ENCODE data around the gene C9orf153. TPM values are rescaled to one million over a fixed set of nuclear protein-coding genes. Genes with fewer than 3 reads are reported as not detected.

Gene C9orf153
- polyA plus RNA-seq, 1 of the 3 experiments (the other 2 are of a cell fraction): 0.03 TPM

DNA sequence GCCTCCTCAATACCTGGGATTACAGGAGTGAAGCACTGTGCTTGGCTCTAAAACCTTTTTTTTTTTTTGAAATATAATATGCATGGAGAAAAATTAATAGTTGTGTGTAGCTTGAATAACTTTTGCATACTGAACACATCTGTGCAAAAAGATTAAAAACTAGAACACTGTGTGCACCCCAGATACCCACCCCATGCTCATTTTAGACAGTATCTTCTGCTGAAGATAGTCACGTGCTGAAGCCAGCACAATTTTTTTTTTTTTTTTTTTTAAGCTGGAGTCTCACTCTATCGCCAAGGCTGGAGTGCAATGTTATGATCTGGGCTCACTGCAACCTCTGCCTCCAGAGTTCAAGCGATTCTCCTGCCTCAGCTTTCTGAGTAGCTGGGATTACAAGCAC is 39.9 kb downstream of the C9orf153 start:
- Histone ChIP-seq H3K4me3 (ENCODE audit: low read depth in 2 of 2, low read length in 1 of 2) (no peak overlapping the region), H3K27ac (ENCODE audit: low read depth in 2 of 2, low read length in 1 of 2) (no peak overlapping the region), H3K9ac (no peak overlapping the region), H3K27me3 (ENCODE audit: insufficient read depth) (no peaks in the 10 kb centered on the region), H3K36me3 (replicated peaks in 1 of 2; ENCODE audit: control insufficient read depth in 1 of 2, insufficient read depth in 2 of 2, low read length in 1 of 2) (no peaks in the 10 kb centered on the region), H3K9me2 (no peaks in the 10 kb centered on the region), H3K4me1 (ENCODE audit: control insufficient read depth in 1 of 2, insufficient read depth in 2 of 2, low read depth in 1 of 2, low read length in 1 of 2) (no peaks in the 10 kb centered on the region), H3K4me2 (no peak overlapping the region), H3K9me3 (no peaks in the 10 kb centered on the region), H3F3A (replicated peaks; ENCODE audit: insufficient read depth) (no peaks in the 10 kb centered on the region), H4K20me1 (ENCODE audit: insufficient read depth) (no peaks in the 10 kb centered on the region), H2AFZ (ENCODE audit: low read depth) (no peak overlapping the region), H3K79me2 (ENCODE audit: insufficient read depth) (no peaks in the 10 kb centered on the region)
- DNase-seq: no peak
- TF ChIP-seq RXRA (IDR thresholded peaks at IDR 0.05; ENCODE audit: borderline replicate concordance, low read depth) (no peak), JUND (IDR thresholded peaks at IDR 0.05) (no peak), YY1 (IDR thresholded peaks at IDR 0.05; ENCODE audit: low read depth) (no peak), RCOR1 (IDR thresholded peaks at IDR 0.05; ENCODE audit: low read length) (no peak), RAD21 (IDR thresholded peaks at IDR 0.05; ENCODE audit: low read length) (no peak)
- TF ChIP-seq, protein P1, sequence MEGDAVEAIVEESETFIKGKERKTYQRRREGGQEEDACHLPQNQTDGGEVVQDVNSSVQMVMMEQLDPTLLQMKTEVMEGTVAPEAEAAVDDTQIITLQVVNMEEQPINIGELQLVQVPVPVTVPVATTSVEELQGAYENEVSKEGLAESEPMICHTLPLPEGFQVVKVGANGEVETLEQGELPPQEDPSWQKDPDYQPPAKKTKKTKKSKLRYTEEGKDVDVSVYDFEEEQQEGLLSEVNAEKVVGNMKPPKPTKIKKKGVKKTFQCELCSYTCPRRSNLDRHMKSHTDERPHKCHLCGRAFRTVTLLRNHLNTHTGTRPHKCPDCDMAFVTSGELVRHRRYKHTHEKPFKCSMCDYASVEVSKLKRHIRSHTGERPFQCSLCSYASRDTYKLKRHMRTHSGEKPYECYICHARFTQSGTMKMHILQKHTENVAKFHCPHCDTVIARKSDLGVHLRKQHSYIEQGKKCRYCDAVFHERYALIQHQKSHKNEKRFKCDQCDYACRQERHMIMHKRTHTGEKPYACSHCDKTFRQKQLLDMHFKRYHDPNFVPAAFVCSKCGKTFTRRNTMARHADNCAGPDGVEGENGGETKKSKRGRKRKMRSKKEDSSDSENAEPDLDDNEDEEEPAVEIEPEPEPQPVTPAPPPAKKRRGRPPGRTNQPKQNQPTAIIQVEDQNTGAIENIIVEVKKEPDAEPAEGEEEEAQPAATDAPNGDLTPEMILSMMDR (IDR thresholded peaks at IDR 0.05): no peak
- TF ChIP-seq, protein P2, sequence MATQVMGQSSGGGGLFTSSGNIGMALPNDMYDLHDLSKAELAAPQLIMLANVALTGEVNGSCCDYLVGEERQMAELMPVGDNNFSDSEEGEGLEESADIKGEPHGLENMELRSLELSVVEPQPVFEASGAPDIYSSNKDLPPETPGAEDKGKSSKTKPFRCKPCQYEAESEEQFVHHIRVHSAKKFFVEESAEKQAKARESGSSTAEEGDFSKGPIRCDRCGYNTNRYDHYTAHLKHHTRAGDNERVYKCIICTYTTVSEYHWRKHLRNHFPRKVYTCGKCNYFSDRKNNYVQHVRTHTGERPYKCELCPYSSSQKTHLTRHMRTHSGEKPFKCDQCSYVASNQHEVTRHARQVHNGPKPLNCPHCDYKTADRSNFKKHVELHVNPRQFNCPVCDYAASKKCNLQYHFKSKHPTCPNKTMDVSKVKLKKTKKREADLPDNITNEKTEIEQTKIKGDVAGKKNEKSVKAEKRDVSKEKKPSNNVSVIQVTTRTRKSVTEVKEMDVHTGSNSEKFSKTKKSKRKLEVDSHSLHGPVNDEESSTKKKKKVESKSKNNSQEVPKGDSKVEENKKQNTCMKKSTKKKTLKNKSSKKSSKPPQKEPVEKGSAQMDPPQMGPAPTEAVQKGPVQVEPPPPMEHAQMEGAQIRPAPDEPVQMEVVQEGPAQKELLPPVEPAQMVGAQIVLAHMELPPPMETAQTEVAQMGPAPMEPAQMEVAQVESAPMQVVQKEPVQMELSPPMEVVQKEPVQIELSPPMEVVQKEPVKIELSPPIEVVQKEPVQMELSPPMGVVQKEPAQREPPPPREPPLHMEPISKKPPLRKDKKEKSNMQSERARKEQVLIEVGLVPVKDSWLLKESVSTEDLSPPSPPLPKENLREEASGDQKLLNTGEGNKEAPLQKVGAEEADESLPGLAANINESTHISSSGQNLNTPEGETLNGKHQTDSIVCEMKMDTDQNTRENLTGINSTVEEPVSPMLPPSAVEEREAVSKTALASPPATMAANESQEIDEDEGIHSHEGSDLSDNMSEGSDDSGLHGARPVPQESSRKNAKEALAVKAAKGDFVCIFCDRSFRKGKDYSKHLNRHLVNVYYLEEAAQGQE (IDR thresholded peaks at IDR 0.05; ENCODE audit: low read depth, low read length): no peak
- CTCF ChIA-PET: no interaction called here
- POLR2A ChIA-PET: no interaction called here
- 56% methylated on average over 3 of the region's 3 CpGs for WGBS (ENCODE audit: low lambda C conversion rate)

DNA sequence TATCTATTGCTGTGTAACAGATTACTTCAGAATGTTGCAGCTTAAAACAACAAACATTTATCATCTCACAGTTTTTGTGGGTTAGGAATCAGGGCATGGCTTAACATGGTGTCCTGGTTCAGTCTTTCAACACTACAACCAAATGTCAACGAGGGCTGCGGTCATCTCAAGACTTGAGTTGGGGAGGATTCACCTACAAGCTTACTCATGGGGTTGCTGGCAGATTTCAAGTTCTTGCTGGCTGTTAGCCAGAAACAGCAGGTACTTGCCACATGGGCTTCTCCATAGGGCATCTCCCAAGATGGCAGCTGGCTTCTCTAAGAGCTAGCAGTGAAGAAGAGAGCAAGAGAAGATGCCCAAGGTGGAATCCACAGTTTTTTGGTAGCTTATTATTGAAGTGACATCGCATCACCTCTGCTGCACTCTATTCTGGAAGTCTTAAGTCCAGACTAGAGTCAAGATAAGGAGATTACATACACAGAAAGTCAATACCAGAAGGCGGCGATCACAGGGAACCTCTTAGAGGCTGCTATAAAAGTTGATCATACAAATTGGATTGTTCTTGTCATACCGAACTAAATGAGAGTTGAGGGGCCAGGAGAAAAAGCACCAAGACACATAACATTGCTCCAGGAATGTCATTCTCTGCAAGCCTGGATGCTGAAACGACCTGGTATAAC is 42.2 kb downstream of the C9orf153 start:
- Histone ChIP-seq H3K9me3 (no peaks in the 10 kb centered on the region), H3K4me2 (no peak overlapping the region), H4K20me1 (ENCODE audit: insufficient read depth) (no peaks in the 10 kb centered on the region), H3K4me3 (ENCODE audit: low read depth in 2 of 2, low read length in 1 of 2) (no peak overlapping the region), H3F3A (replicated peaks; ENCODE audit: insufficient read depth) (no peaks in the 10 kb centered on the region), H3K27ac (ENCODE audit: low read depth in 2 of 2, low read length in 1 of 2) (no peak overlapping the region), H3K9me2 (no peaks in the 10 kb centered on the region), H3K9ac (no peak overlapping the region), H3K79me2 (ENCODE audit: insufficient read depth) (no peaks in the 10 kb centered on the region), H3K4me1 (ENCODE audit: control insufficient read depth in 1 of 2, insufficient read depth in 2 of 2, low read depth in 1 of 2, low read length in 1 of 2) (no peaks in the 10 kb centered on the region), H2AFZ (ENCODE audit: low read depth) (no peak overlapping the region), H3K36me3 (replicated peaks in 1 of 2; ENCODE audit: control insufficient read depth in 1 of 2, insufficient read depth in 2 of 2, low read length in 1 of 2) (no peaks in the 10 kb centered on the region), H3K27me3 (ENCODE audit: insufficient read depth) (no peaks in the 10 kb centered on the region)
- WGBS (ENCODE audit: low lambda C conversion rate): 69% methylated on average over 7 of the region's 7 CpGs
- ChIA-PET CTCF (interaction anchor here (1.2 kb wide), 1 partner anchor 15 kb away, joined by 4 read pairs; no protein-coding TSS in a partner anchor), POLR2A (no interaction called here)
- DNase-seq: no peak
- TF ChIP-seq, protein P3, sequence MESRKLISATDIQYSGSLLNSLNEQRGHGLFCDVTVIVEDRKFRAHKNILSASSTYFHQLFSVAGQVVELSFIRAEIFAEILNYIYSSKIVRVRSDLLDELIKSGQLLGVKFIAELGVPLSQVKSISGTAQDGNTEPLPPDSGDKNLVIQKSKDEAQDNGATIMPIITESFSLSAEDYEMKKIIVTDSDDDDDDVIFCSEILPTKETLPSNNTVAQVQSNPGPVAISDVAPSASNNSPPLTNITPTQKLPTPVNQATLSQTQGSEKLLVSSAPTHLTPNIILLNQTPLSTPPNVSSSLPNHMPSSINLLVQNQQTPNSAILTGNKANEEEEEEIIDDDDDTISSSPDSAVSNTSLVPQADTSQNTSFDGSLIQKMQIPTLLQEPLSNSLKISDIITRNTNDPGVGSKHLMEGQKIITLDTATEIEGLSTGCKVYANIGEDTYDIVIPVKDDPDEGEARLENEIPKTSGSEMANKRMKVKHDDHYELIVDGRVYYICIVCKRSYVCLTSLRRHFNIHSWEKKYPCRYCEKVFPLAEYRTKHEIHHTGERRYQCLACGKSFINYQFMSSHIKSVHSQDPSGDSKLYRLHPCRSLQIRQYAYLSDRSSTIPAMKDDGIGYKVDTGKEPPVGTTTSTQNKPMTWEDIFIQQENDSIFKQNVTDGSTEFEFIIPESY (IDR thresholded peaks at IDR 0.05; ENCODE audit: borderline replicate concordance, low read depth): no peak
- TF ChIP-seq FOXJ3 (CRISPR knock-in tag; IDR thresholded peaks at IDR 0.05): no peak
- no peak for TF ChIP-seq SIN3A (IDR thresholded peaks at IDR 0.05; ENCODE audit: borderline replicate concordance, low read depth, low read length)
- TF ChIP-seq POLR2AphosphoS5 (IDR thresholded peaks at IDR 0.05; ENCODE audit: low read depth, low read length): no peak
- no peak for TF ChIP-seq FOSL2 (IDR thresholded peaks at IDR 0.05; ENCODE audit: borderline replicate concordance, low read depth)
- TF ChIP-seq, protein P1 (IDR thresholded peaks at IDR 0.05): no peak
- no peak for TF ChIP-seq RXRA (IDR thresholded peaks at IDR 0.05; ENCODE audit: borderline replicate concordance, low read depth)
